HL-60 (cell line): ENCODE measurements around the gene KCNQ5.

Experiments
- CTCF ChIP-seq: IDR thresholded peaks from one replicate; pipeline ENCODE4 v1.5.1; 2011; ENCODE audit warnings: low read length, control low read depth, inconsistent platforms; ENCODE audit not compliant: insufficient read depth
- POLR2AphosphoS5 ChIP-seq: IDR thresholded peaks from 2 replicates; pipeline ENCODE4 v1.6.1; 2012; ENCODE audit warnings: low read depth
- SPI1 ChIP-seq: IDR thresholded peaks from 2 replicates; pipeline ENCODE4 v1.6.1; 2012; ENCODE audit warnings: low read depth, mild to moderate bottlenecking, borderline replicate concordance

- no peak for TF ChIP-seq CTCF
- TF ChIP-seq SPI1, result no peak
- no peak for TF ChIP-seq POLR2AphosphoS5
Measured at GRCh38 chr6:73076211-73076954, 454.5 kb downstream of the KCNQ5 start.
